BLaER1 treated with 17β-estradiol and CSF1 and Interleukin-3, amounts not matched to agents 10 nM and 100 nM (cell line): ENCODE measurements around the gene DNAH2.
A peak's percentile ranks its signal among the peaks of the same experiment; 100 is the strongest.

Source experiments
- H3K27ac ChIP-seq, 11 experiments: shearing (Covaris generic); formaldehyde crosslinking; 2 replicates each; pipeline ENCODE4 v1.8.1; 2022
- H3K27me3 ChIP-seq, 11 experiments: shearing (Covaris generic); formaldehyde crosslinking; 2 replicates each; pipeline ENCODE4 v1.8.1; 2022
- H3K36me3 ChIP-seq, 11 experiments: shearing (Covaris generic); formaldehyde crosslinking; 2 replicates each; pipeline ENCODE4 v1.8.1; 2022
- H3K4me1 ChIP-seq, 10 experiments: shearing (Covaris generic); formaldehyde crosslinking; 2 replicates each; pipeline ENCODE4 v1.8.1; 2022
- H3K4me2 ChIP-seq, 11 experiments: shearing (Covaris generic); formaldehyde crosslinking; 2 replicates each; pipeline ENCODE4 v1.8.1; 2022
- H3K4me3 ChIP-seq, 10 experiments: shearing (Covaris generic); formaldehyde crosslinking; 2 replicates each; pipeline ENCODE4 v1.8.1; 2022
- H3K9ac ChIP-seq, 11 experiments: shearing (Covaris generic); formaldehyde crosslinking; 2 replicates each; pipeline ENCODE4 v1.8.1; 2022
- H3K9me3 ChIP-seq, 11 experiments: shearing (Covaris generic); formaldehyde crosslinking; replicated peaks in 1 of 11; 2 replicates each; pipeline ENCODE4 v1.8.1; 2022
- H4K20me1 ChIP-seq, 11 experiments: shearing (Covaris generic); formaldehyde crosslinking; 2 replicates each; pipeline ENCODE4 v1.8.1; 2022
- Cebpa-rat ChIP-seq, 11 experiments: shearing (Covaris generic); IDR thresholded peaks; 2 replicates each; pipeline ENCODE4 v1.8.1; 2022

Gene DNAH2

GRCh38 chr17:7685533-7686221, 31.9 kb upstream of the DNAH2 start:
- Histone ChIP-seq H3K4me1 (peaks cover 34 to 46% (median 40%) of the 10 kb centered on the region in 10 experiments), H3K27ac (peak overlapping the region; percentile 97 to 100 (median 99)), H3K4me3 (peak overlapping the region; percentile 82 to 100 (median 94)), H3K36me3 (peaks cover 5 to 61% (median 44%) of the 10 kb centered on the region in 11 experiments; a peak in 21 of 22 replicates), H3K27me3 (no peaks in the 10 kb centered on the region), H3K9me3 (no peaks in the 10 kb centered on the region), H3K4me2 (peak overlapping the region; percentile 85 to 98 (median 94)), H3K9ac (peak overlapping the region; percentile 96 to 100 (median 99)), H4K20me1 (peaks cover 7 to 62% (median 52%) of the 10 kb centered on the region in 11 experiments; a peak in 21 of 22 replicates)
- no peak for TF ChIP-seq Cebpa-rat (IDR thresholded peaks at IDR 0.05)

- Histone ChIP-seq H3K27me3 (no peaks in the 10 kb centered on the region), H3K9me3 (no peaks in the 10 kb centered on the region), H4K20me1 (peaks cover 7 to 55% (median 44%) of the 10 kb centered on the region in 11 experiments; a peak in 21 of 22 replicates), H3K9ac (peak overlapping the region; percentile 96 to 100 (median 99)), H3K27ac (peak overlapping the region; percentile 97 to 100 (median 99)), H3K4me2 (peak overlapping the region; percentile 78 to 98 (median 94)), H3K36me3 (peaks cover 5 to 65% (median 46%) of the 10 kb centered on the region in 11 experiments; a peak in 21 of 22 replicates), H3K4me3 (peak overlapping the region; percentile 82 to 100 (median 94)), H3K4me1 (peaks cover 34 to 46% (median 40%) of the 10 kb centered on the region in 10 experiments)
- TF ChIP-seq Cebpa-rat (IDR thresholded peaks at IDR 0.05): no peak
Measured at GRCh38 chr17:7686222-7687071, 31.1 kb upstream of the DNAH2 start.

- Histone ChIP-seq H3K9me3 (no peaks in the 10 kb centered on the region), H3K9ac (peak within 1 kb of the TSS; percentile 96 to 100 (median 99)), H3K27ac (peak within 1 kb of the TSS; percentile 97 to 100 (median 99)), H3K4me2 (peak within 1 kb of the TSS; percentile 91 to 99 (median 97)), H3K27me3 (no peaks in the 10 kb centered on the region), H4K20me1 (peaks cover 7 to 46% (median 36%) of the 10 kb centered on the region in 11 experiments; a peak in 21 of 22 replicates), H3K4me1 (peaks cover 34 to 46% (median 40%) of the 10 kb centered on the region in 10 experiments), H3K4me3 (peak within 1 kb of the TSS; percentile 82 to 100 (median 94)), H3K36me3 (peaks cover 5 to 66% (median 48%) of the 10 kb centered on the region in 11 experiments)
- TF ChIP-seq Cebpa-rat (IDR thresholded peaks at IDR 0.05): no peak
Measured at GRCh38 chr17:7687072-7687907, 30.3 kb upstream of the DNAH2 start, which contains the start of gene TP53. Gene TP53 (minus strand): TSS chr17:7687490. CDS start chr17:7676594, 10,896 bp downstream.

GRCh38 chr17:7687908-7688807, 29.4 kb upstream of the DNAH2 start, which contains the start of gene WRAP53:
Gene WRAP53 (plus strand): TSS chr17:7688477. CDS start chr17:7688649, 172 bp downstream.
- Histone ChIP-seq H3K36me3 (peaks cover 5 to 66% (median 44%) of the 10 kb centered on the region in 11 experiments), H3K27me3 (no peaks in the 10 kb centered on the region), H3K27ac (peak within 1 kb of the TSS; percentile 97 to 100 (median 99)), H3K9ac (peak within 1 kb of the TSS; percentile 96 to 100 (median 99)), H3K4me2 (peak within 1 kb of the TSS; percentile 91 to 99 (median 97)), H4K20me1 (peaks cover 7 to 38% (median 27%) of the 10 kb centered on the region in 11 experiments; a peak in 21 of 22 replicates), H3K4me3 (peak within 1 kb of the TSS; percentile 82 to 100 (median 94)), H3K9me3 (no peaks in the 10 kb centered on the region), H3K4me1 (peaks cover 34 to 48% (median 45%) of the 10 kb centered on the region in 10 experiments)
- no peak for TF ChIP-seq Cebpa-rat (IDR thresholded peaks at IDR 0.05)

GRCh38 chr17:7688808-7689316, 28.7 kb upstream of the DNAH2 start:
- Histone ChIP-seq H3K36me3 (peaks cover 1 to 64% (median 44%) of the 10 kb centered on the region in 11 experiments), H3K27ac (peak overlapping the region in 10 of 11 experiments; percentile 54 to 100 (median 68); a peak in 21 of 22 replicates), H3K27me3 (no peaks in the 10 kb centered on the region), H4K20me1 (peaks cover 4 to 31% (median 20%) of the 10 kb centered on the region in 11 experiments; a peak in 20 of 22 replicates), H3K4me1 (peaks cover 31 to 52% (median 47%) of the 10 kb centered on the region in 10 experiments), H3K9ac (peak overlapping the region; percentile 80 to 100 (median 98)), H3K9me3 (no peaks in the 10 kb centered on the region), H3K4me2 (peak overlapping the region; percentile 91 to 99 (median 97)), H3K4me3 (peak overlapping the region; percentile 82 to 100 (median 94))
- TF ChIP-seq Cebpa-rat (IDR thresholded peaks at IDR 0.05): no peak

GRCh38 chr17:7695586-7695985, 22.0 kb upstream of the DNAH2 start:
- Histone ChIP-seq H3K36me3 (peaks cover 11 to 89% (median 56%) of the 10 kb centered on the region in 11 experiments; a peak in 21 of 22 replicates), H3K4me2 (no peak overlapping the region), H3K4me3 (no peak overlapping the region)

More at GRCh38 chr17:7695586-7695985, 22.0 kb upstream of the DNAH2 start:
- no peak for TF ChIP-seq Cebpa-rat (IDR thresholded peaks at IDR 0.05)
- Histone ChIP-seq H3K27me3 (no peaks in the 10 kb centered on the region), H3K9ac (no peak overlapping the region), H3K9me3 (no peaks in the 10 kb centered on the region), H4K20me1 (no peaks in the 10 kb centered on the region), H3K4me1 (peaks cover 0 to 23% (median 19%) of the 10 kb centered on the region in 10 experiments; a peak in 15 of 20 replicates), H3K27ac (no peak overlapping the region)
